Measurements from ENCODE around the gene ETFRF1.

ETFRF1 gene

DNA sequence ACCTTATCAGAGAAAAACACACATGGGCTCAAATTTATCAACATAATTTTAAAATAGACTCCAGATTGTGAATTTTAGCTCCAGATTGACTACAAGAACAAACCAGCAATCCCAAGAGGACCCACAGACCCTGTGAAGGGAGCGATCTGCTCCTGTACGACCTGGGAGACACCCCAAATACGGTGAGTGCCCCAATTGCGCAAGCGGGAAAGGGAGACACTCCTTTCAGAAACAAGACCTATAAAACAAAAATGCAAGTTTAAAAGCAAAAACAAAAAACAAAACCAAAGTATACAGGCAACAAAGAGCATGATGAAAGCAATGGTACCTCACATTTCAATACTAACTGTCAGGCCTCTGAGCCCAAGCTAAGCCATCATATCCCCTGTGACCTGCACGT is 32.2 kb upstream of the ETFRF1 start:
- no peak overlapping the region for H3K27ac ChIP-seq
- no peak for DNase-seq (ENCODE audit: low spot score)
- no peak overlapping the region for H3K4me3 ChIP-seq
- TF ChIP-seq, protein P1, sequence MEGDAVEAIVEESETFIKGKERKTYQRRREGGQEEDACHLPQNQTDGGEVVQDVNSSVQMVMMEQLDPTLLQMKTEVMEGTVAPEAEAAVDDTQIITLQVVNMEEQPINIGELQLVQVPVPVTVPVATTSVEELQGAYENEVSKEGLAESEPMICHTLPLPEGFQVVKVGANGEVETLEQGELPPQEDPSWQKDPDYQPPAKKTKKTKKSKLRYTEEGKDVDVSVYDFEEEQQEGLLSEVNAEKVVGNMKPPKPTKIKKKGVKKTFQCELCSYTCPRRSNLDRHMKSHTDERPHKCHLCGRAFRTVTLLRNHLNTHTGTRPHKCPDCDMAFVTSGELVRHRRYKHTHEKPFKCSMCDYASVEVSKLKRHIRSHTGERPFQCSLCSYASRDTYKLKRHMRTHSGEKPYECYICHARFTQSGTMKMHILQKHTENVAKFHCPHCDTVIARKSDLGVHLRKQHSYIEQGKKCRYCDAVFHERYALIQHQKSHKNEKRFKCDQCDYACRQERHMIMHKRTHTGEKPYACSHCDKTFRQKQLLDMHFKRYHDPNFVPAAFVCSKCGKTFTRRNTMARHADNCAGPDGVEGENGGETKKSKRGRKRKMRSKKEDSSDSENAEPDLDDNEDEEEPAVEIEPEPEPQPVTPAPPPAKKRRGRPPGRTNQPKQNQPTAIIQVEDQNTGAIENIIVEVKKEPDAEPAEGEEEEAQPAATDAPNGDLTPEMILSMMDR (IDR thresholded peaks at IDR 0.05), result no peak

DNA sequence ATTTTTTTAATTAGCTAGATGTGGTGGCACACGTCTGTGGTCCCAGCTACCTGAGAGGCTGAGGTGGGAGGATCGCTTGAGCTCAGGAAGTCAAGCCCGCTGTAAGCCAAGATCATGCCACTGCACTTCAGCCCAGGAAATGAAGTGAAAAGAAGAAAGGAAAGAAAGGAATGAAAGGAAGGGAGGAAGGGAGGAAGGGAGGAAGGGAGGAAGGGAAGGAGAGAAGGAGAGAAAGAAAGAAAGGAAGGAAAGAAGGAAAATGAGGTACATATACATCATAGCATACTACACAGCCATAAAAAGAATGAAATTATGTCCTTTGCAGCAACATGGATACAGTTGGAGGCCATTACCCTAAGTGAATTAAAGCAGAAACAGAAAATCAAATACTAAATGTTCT is 12.3 kb upstream of the ETFRF1 start:
- Histone ChIP-seq H3K27ac (no peak overlapping the region), H3K4me3 (no peak overlapping the region)
- DNase-seq (ENCODE audit: low spot score), result no peak
- TF ChIP-seq, protein P1 (IDR thresholded peaks at IDR 0.05), result no peak

DNA sequence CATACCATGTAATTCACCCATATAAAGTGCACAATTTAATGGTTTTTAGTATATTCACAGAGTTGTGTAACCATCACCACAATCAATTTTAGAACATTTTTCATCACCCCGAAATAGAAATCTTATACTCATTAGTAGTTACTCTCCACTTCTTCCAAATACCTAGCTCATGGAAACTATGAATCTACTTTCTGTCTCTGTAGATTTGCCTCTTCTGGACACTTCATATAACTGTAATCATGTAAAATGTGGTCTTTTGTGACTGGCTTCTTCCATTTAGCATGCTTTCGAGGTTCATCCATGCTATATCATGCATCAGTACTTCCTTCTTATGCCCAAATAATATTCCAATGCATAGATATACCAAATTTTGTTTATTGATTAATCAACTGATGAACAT is 10.9 kb upstream of the ETFRF1 start:
- Histone ChIP-seq H3K27ac (no peak overlapping the region), H3K4me3 (no peak overlapping the region)
- no peak for DNase-seq (ENCODE audit: low spot score)
- TF ChIP-seq, protein P1 (IDR thresholded peaks at IDR 0.05), result no peak

DNA sequence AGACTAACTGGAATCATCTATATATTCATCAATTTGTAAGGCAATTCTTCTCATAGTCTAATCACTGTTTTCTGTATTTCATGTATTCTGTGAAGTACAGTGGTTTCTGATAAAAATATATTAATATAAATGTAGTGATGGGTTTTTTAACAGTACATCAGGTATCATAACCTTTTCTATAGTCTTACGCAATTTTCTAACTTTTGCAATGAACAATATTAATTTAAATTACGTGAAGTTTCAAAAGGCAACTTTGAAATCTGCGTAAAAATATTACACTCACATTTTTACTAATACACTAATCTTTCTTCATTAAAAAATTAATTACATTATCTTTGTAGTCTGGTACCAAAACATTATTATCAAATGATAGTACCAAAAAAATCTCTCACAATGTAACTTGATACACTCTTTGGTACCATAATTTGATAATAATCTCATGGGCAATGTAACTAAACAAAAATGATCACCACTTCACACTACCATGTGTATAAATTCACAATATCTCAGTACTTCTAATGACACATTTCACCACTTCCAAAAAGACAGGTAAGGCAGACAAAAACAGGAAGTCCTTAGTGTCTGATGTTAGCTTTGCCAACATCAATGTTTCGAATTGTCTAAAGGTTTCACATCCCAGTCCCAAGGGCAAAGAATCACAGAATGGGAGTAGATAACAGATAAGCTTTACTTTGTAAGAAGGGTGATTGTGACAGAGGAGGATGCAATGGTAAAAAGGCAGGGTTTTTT is 8.8 kb upstream of the ETFRF1 start:
- TF ChIP-seq, protein P1 (IDR thresholded peaks at IDR 0.05), result no peak

DNA sequence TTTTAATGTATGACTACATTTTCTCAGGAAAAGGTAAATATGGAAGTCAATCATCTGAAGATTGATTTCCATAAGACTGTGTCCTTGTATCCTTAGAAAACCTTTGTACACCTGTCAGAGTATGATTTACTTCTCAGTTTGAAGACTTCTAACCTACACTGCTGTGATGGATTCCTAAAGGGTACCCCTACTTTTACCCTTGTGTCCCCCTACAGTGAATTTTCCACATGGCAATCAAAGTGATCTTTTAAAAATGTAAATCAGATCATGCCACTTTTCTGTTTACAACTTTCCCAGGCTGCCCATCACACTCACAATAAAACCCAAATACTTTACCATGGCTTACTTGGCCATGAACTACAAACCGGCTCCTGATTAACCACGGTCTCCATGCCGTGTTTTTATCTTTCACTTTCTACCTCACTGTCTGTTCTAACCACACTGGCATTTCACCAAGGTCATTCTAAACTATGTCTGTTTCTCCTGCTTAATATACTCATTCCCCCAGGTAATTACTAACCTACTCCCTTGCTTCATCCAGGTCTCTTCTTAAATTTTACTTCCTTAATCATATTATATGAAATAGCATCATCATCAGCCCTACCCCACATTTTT is 8.1 kb upstream of the ETFRF1 start:
- TF ChIP-seq, protein P1 (IDR thresholded peaks at IDR 0.05), result no peak
- Histone ChIP-seq H3K27ac (no peak overlapping the region), H3K4me3 (no peak overlapping the region)
- no peak for DNase-seq (ENCODE audit: low spot score)

More for the DNA sequence above, 8.8 kb upstream of the ETFRF1 start:
- Histone ChIP-seq H3K27ac (no peak overlapping the region), H3K4me3 (no peak overlapping the region)
- DNase-seq (ENCODE audit: low spot score), result no peak

DNA sequence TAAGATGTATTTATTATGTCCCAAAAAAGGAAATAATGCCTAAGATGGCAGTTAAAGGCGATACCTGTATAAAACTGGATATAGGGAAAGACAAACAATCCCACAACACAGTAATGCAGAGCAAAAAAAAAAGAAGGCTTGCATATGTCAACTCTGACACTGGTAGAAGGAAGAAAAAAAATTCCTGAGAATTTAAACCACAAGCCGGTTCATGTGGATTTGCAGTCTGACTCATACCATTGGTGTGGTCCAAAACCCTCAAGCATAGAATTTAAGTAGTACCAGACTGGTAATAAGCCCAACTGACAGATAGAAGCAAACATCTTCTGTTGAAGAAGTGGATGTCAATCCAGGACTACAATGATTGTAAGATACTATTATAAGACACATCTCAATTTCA is 7.3 kb upstream of the ETFRF1 start:
- no peak for DNase-seq (ENCODE audit: low spot score)
- TF ChIP-seq, protein P1 (IDR thresholded peaks at IDR 0.05), result no peak

DNA sequence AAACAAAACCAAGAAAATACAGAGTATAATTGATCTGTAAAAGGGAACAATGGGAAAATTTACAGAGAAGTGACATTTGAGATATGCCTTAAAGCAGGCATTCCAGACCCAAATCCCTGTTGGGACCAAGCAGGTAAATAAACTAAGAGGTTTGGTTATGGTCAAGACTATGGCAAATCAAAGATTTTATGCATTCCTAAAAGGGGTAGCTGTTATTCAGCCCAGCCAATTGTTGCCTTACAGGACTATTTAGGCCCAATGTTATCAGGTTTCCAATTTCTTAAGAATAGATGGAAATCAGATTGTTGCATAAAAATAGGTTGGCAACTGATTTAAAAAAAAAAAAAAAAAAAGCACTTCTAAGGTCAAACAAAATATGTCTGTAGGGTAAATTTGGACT is 5.4 kb upstream of the ETFRF1 start:
- H3K4me3 ChIP-seq, result no peak overlapping the region
- H3K27ac ChIP-seq, result no peak overlapping the region
- TF ChIP-seq, protein P1 (IDR thresholded peaks at IDR 0.05), result no peak
- DNase-seq (ENCODE audit: low spot score), result no peak

More for the DNA sequence above, 7.3 kb upstream of the ETFRF1 start:
- Histone ChIP-seq H3K4me3 (no peak overlapping the region), H3K27ac (no peak overlapping the region)
